Mucosa of descending colon (tissue), 3 donors: ENCODE measurements around the gene RP9. TPM values are rescaled to one million over a fixed set of nuclear protein-coding genes. Genes with fewer than 3 reads are reported as not detected.

Source experiments
- ATAC-seq: fragments of 200-7000 bp; cut with Tn5 transposase; one replicate; pipeline ENCODE4 v1.9.1; 2020; ENCODE audit warnings: mild to moderate bottlenecking, moderate library complexity
- DNase-seq, 3 donors: peaks; one replicate each; pipeline ENCODE4 v3.0.0-alpha.2; 2020
- H3K36me3 ChIP-seq: fragments of 200-600 bp; one replicate; pipeline ENCODE4 v1.8.0; 2021; ENCODE audit warnings: low read depth, mild to moderate bottlenecking
- H3K4me1 ChIP-seq: fragments of 200-600 bp; one replicate; pipeline ENCODE4 v1.8.0; 2021; ENCODE audit warnings: low read depth, mild to moderate bottlenecking
- H3K4me3 ChIP-seq: fragments of 200-600 bp; one replicate; pipeline ENCODE4 v1.8.0; 2021; ENCODE audit warnings: mild to moderate bottlenecking
- H3K9me3 ChIP-seq: fragments of 200-600 bp; one replicate; pipeline ENCODE4 v1.8.0; 2021; ENCODE audit warnings: mild to moderate bottlenecking
- CTCF ChIP-seq: fragments of 200-600 bp; IDR thresholded peaks from one replicate; pipeline ENCODE4 v1.8.0; 2022; ENCODE audit warnings: antibody characterized with exemption, mild to moderate bottlenecking
- intact Hi-C, 2 donors: fragments of 100-400 bp; cut with DNase I in 1 of 2; cut with micrococcal nuclease in 1 of 2; formaldehyde crosslinking; loops; one replicate each; pipeline versions ENCODE4 v1.11.0 to v1.11.1; 2022; cut with DNase I, micrococcal nuclease
- total RNA-seq, 3 donors: library from RNA; stranded (reverse); fragmentation: NEBNext Ultra II Directional in 2 of 3; extraction: Animal tissue kit (Norgen Biotek cat#: 25700) in 2 of 3; gene quantifications; one replicate each; pipeline versions ENCODE4 v1.2.1 to v1.2.4, GENCODE V29; 2021 to 2023
- donor health status: DM: no; HTN: no; CAD: no; lungs with moderate emphysema.
- donor health status: DM: no; HTN: no; CAD: no.
- donor health status: DM: no; HTN: yes; CAD: no.

The RP9 gene
- total RNA-seq, 3 donors from 2014 or later: 10.8 to 12.2 (median 11.5) TPM

GRCh38 chr7:33079096-33079495 is 30.1 kb downstream of the RP9 start:
- H3K4me3 ChIP-seq: no peak overlapping the region
- no peaks in the 10 kb centered on the region for H3K4me1 ChIP-seq
- H3K36me3 ChIP-seq: no peaks in the 10 kb centered on the region
- H3K9me3 ChIP-seq: no peaks in the 10 kb centered on the region
- no peak for DNase-seq
- intact Hi-C loops: no loop called here
- no peak for TF ChIP-seq CTCF
- ATAC-seq: no peak

GRCh38 chr7:33076737-33077136 is 32.5 kb downstream of the RP9 start:
- no peak for TF ChIP-seq CTCF
- no peaks in the 10 kb centered on the region for H3K36me3 ChIP-seq
- H3K9me3 ChIP-seq: no peaks in the 10 kb centered on the region
- ATAC-seq: no peak
- intact Hi-C loops: no loop called here
- DNase-seq: no peak
- H3K4me1 ChIP-seq: no peaks in the 10 kb centered on the region
- no peak overlapping the region for H3K4me3 ChIP-seq

- Histone ChIP-seq H3K4me1 (no peaks in the 10 kb centered on the region), H3K9me3 (peaks cover 2% of the 10 kb centered on the region), H3K4me3 (no peak overlapping the region), H3K36me3 (no peaks in the 10 kb centered on the region)
- intact Hi-C loops: no loop called here
- TF ChIP-seq CTCF: no peak
- DNase-seq (no peak), ATAC-seq (no peak)
Observed at GRCh38 chr7:33075818-33076518, 33.2 kb downstream of the RP9 start.

GRCh38 chr7:33073243-33073642 is 36.0 kb downstream of the RP9 start:
- no peak overlapping the region for H3K4me3 ChIP-seq
- DNase-seq (no peak), ATAC-seq (no peak)
- peaks cover 13% of the 10 kb centered on the region for H3K9me3 ChIP-seq
- no peak for TF ChIP-seq CTCF
- no peaks in the 10 kb centered on the region for H3K4me1 ChIP-seq
- no peaks in the 10 kb centered on the region for H3K36me3 ChIP-seq
- intact Hi-C loops: no loop called here

GRCh38 chr7:33072471-33072870 is 36.7 kb downstream of the RP9 start:
- Histone ChIP-seq H3K36me3 (no peaks in the 10 kb centered on the region), H3K9me3 (peaks cover 13% of the 10 kb centered on the region), H3K4me3 (no peak overlapping the region), H3K4me1 (no peaks in the 10 kb centered on the region)
- no peak for TF ChIP-seq CTCF
- no peak for DNase-seq
- intact Hi-C loops: no loop called here
- ATAC-seq: no peak

GRCh38 chr7:33070831-33071230 is 38.4 kb downstream of the RP9 start:
- Histone ChIP-seq H3K4me1 (no peaks in the 10 kb centered on the region), H3K4me3 (no peak overlapping the region), H3K36me3 (no peaks in the 10 kb centered on the region), H3K9me3 (peaks cover 15% of the 10 kb centered on the region)
- DNase-seq (no peak), ATAC-seq (no peak)
- no peak for TF ChIP-seq CTCF
- intact Hi-C loops: no loop called here
